GM12878 (cell line): Measurements from ENCODE around the gene PRDM15.

Experiments
- CTCF ChIP-seq, 3 experiments: IDR thresholded peaks in 2 of 3; conservative IDR thresholded peaks in 1 of 3; 2 replicates each; pipeline ENCODE4 v1.5.1; 2011; ENCODE audit warnings: low read depth in 3 of 3, low read length in 3 of 3, mild to moderate bottlenecking in 3 of 3, control low read depth in 2 of 3, moderate library complexity in 2 of 3, inconsistent platforms in 1 of 3, mixed read lengths in 1 of 3; ENCODE audit not compliant: control insufficient read depth in 2 of 3, insufficient read depth in 1 of 3; ENCODE audit errors: extremely low read depth in 1 of 3
- GABPA ChIP-seq: IDR thresholded peaks from 2 replicates; pipeline ENCODE4 v1.6.1; 2014; ENCODE audit warnings: antibody characterized with exemption, low read depth, mild to moderate bottlenecking, inconsistent platforms
- JUNB ChIP-seq: IDR thresholded peaks from 2 replicates; pipeline ENCODE4 v1.6.1; 2016; ENCODE audit warnings: antibody characterized with exemption, mild to moderate bottlenecking
- POLR2AphosphoS5 ChIP-seq: IDR thresholded peaks from 2 replicates; pipeline ENCODE4 v1.6.1; 2011; ENCODE audit warnings: mild to moderate bottlenecking, low read length, inconsistent platforms
- RCOR1 ChIP-seq: conservative IDR thresholded peaks from 2 replicates; pipeline ENCODE4 v1.6.1; 2012; ENCODE audit warnings: low read depth, low read length, improper control_type of control experiment
- SP1 ChIP-seq: IDR thresholded peaks from one replicate; pipeline ENCODE4 v1.6.1; 2011; ENCODE audit warnings: low read depth, low read length
- ZSCAN29 ChIP-seq: fragments of 450-650 bp; IDR thresholded peaks from 2 replicates; pipeline ENCODE4 v1.6.1; 2017; ENCODE audit warnings: mild to moderate bottlenecking, moderate library complexity
- ZZZ3 ChIP-seq: IDR thresholded peaks from 2 replicates; pipeline ENCODE4 v1.6.1; 2011; ENCODE audit warnings: low read depth; ENCODE audit not compliant: control insufficient read depth, insufficient read length
- TF ChIP-seq, protein P1 (sequence below): IDR thresholded peaks from 2 replicates; pipeline ENCODE4 v1.6.1; 2011; ENCODE audit warnings: borderline replicate concordance, low read depth, mild to moderate bottlenecking, moderate library complexity, mixed read lengths, low read length; ENCODE audit not compliant: insufficient read depth; ENCODE audit errors: extremely low read length

DNA sequence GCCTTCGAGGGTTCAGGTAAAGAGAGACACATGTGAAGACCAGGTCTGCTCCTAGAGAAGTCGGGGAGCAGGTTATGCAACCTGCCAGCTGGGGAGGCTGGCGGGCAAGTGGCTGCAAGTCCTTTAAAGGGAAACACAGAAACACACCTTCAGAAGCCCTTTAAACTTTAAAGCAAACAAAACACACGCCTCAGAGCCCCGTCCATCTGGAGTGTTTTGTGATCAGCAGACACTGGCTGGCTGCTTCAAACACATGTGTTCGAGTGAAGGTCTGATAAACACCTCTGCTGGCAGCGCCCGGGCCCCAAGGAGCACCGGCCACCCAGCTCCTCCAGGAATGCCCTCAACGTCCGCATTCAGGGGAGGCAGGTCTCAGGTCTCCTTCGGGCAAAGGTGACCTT is 127.5 kb downstream of the PRDM15 start:
- TF ChIP-seq CTCF (IDR thresholded peaks at IDR 0.05 in 2 of 3, conservative IDR thresholded peaks at IDR 0.05 in 1 of 3; ENCODE audit: control insufficient read depth in 2 of 3, extremely low read depth in 1 of 3, insufficient read depth in 1 of 3, low read depth in 3 of 3, low read length in 3 of 3) (no peak), JUNB (no peak), POLR2AphosphoS5 (no peak), RCOR1 (no peak), SP1 (no peak), ZZZ3 (no peak), GABPA (no peak), ZSCAN29 (no peak)
- TF ChIP-seq, protein P1, sequence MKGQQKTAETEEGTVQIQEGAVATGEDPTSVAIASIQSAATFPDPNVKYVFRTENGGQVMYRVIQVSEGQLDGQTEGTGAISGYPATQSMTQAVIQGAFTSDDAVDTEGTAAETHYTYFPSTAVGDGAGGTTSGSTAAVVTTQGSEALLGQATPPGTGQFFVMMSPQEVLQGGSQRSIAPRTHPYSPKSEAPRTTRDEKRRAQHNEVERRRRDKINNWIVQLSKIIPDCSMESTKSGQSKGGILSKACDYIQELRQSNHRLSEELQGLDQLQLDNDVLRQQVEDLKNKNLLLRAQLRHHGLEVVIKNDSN: no peak
